ENCODE measurements around the gene ARHGAP26. TPM values are rescaled to one million over a fixed set of nuclear protein-coding genes. Genes with fewer than 3 reads are reported as not detected.

The ARHGAP26 gene
- total and polyA plus RNA-seq, 2 donors (not counting 3 experiments of a cell fraction or from before 2014, with no cell fraction given) = 3.1 to 16.2 TPM

DNA sequence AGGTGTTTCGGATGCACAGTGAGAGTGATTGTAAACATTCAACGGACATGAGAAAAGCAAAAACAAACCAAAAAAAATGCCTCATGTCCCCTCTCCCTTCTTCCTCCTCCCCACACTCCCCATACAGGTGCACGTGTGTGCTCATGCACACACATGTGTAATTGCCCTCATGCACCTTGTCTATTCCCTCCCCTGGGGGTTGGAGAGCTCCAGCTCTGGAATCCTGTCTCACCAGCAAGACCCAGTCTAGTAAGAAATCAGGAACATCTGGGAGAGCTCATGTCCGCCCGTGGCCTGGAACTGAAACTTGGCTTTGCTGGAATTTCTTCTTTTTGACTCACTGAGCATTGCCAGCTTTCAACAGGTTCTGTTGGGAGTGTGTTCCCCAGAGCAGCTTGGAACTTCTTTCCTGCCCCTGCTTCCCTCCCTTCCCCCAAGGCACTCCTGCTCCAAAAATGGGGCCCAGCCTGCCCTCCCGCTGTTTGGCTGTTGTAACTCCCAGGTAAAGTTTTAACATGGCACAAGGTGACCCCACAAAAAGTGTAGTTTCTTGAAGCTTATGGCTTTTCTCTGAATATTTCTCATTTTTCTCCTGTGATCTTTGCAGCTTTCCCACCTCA is 443.2 kb downstream of the ARHGAP26 start:
- Histone ChIP-seq H3K79me2 (ENCODE audit: control insufficient read depth, insufficient read depth, low read length) (no peaks in the 10 kb centered on the region), H3K36me3 (ENCODE audit: control insufficient read depth in 2 of 2, extremely low read depth in 1 of 2, insufficient read depth in 2 of 2, low read length in 2 of 2) (no peaks in the 10 kb centered on the region), H3K9ac (replicated peaks; ENCODE audit: extremely low read depth, insufficient read depth, low read length) (peak overlapping the region; percentile 26), H3K4me2 (ENCODE audit: insufficient read depth, low read length) (peak overlapping the region; percentile 20), H3K27me3 (ENCODE audit: control insufficient read depth in 2 of 2, insufficient read depth in 2 of 2, low read length in 2 of 2) (no peaks in the 10 kb centered on the region), H3K4me3 (replicated peaks in 1 of 3; ENCODE audit: insufficient read depth in 1 of 3, low read depth in 1 of 3, low read length in 3 of 3) (no peak overlapping the region), H4K20me1 (replicated peaks; ENCODE audit: control insufficient read depth, extremely low read depth, insufficient read depth, low read length) (no peaks in the 10 kb centered on the region), H3K9me1 (replicated peaks; ENCODE audit: control insufficient read depth, extremely low read depth, insufficient read depth, low read length) (no peaks in the 10 kb centered on the region), H2AFZ (ENCODE audit: low read depth, low read length) (peak overlapping the region; percentile 33), H3K27ac (ENCODE audit: insufficient read depth, low read depth, low read length) (peak overlapping the region; percentile 10), H3K4me1 (ENCODE audit: control insufficient read depth, extremely low read depth, insufficient read depth, low read length) (peaks cover 21% of the 10 kb centered on the region), H3K9me3 (replicated peaks; ENCODE audit: control insufficient read depth, insufficient read depth, low read length) (no peaks in the 10 kb centered on the region)
- POLR2A ChIA-PET = no interaction called here
- no peak for DNase-seq (ENCODE audit: low read depth, low spot score)
- BruUV-seq (replicated peaks) = no TSS peak
- no peak for TF ChIP-seq POLR2A (IDR thresholded peaks at IDR 0.05; ENCODE audit: low read depth, low read length)
- TF ChIP-seq POLR2AphosphoS5 (IDR thresholded peaks at IDR 0.05; ENCODE audit: insufficient read depth, low read depth, low read length) = no peak
- TF ChIP-seq MYC (IDR thresholded peaks at IDR 0.05; ENCODE audit: low read depth, low read length) = no peak
- TF ChIP-seq JUN (IDR thresholded peaks at IDR 0.05; ENCODE audit: borderline replicate concordance, insufficient read depth, insufficient read length, low read depth) = no peak
- no peak for TF ChIP-seq GATA2 (IDR thresholded peaks at IDR 0.05; ENCODE audit: insufficient read depth, insufficient read length, low read depth, low read length)
- TF ChIP-seq, protein P1, sequence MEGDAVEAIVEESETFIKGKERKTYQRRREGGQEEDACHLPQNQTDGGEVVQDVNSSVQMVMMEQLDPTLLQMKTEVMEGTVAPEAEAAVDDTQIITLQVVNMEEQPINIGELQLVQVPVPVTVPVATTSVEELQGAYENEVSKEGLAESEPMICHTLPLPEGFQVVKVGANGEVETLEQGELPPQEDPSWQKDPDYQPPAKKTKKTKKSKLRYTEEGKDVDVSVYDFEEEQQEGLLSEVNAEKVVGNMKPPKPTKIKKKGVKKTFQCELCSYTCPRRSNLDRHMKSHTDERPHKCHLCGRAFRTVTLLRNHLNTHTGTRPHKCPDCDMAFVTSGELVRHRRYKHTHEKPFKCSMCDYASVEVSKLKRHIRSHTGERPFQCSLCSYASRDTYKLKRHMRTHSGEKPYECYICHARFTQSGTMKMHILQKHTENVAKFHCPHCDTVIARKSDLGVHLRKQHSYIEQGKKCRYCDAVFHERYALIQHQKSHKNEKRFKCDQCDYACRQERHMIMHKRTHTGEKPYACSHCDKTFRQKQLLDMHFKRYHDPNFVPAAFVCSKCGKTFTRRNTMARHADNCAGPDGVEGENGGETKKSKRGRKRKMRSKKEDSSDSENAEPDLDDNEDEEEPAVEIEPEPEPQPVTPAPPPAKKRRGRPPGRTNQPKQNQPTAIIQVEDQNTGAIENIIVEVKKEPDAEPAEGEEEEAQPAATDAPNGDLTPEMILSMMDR (IDR thresholded peaks at IDR 0.05; ENCODE audit: extremely low read depth in 1 of 2, insufficient read depth in 1 of 2, low read depth in 1 of 2, low read length in 2 of 2) = no peak
- no peak for TF ChIP-seq EZH2 (IDR thresholded peaks at IDR 0.05; ENCODE audit: borderline replicate concordance, low read depth, low read length, severe bottlenecking)
- TF ChIP-seq, protein P2, sequence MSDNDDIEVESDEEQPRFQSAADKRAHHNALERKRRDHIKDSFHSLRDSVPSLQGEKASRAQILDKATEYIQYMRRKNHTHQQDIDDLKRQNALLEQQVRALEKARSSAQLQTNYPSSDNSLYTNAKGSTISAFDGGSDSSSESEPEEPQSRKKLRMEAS (IDR thresholded peaks at IDR 0.05; ENCODE audit: insufficient read depth, insufficient read length) = no peak
- no peak for TF ChIP-seq FOS (IDR thresholded peaks at IDR 0.05; ENCODE audit: borderline replicate concordance, insufficient read depth, low read length)
- intact Hi-C loops (cut with micrococcal nuclease) = loop anchor here (2.0 kb wide), 1 partner anchor 189 kb away; the partner anchor contains the start of gene NR3C1
- CTCF ChIA-PET = interaction anchor here (1.1 to 1.8 kb wide), 5 partner anchors 8 to 211 kb away, joined by 3 to 11 read pairs (median 4); partner anchors contain the start of gene NR3C1
- no peak for FAIRE-seq
- dilution Hi-C loops (cut with MboI; ENCODE audit: extremely low pct_ligation_motif_present, low sequenced_read_pairs) = loop anchor here (25.0 kb wide), 1 partner anchor 174 kb away; no protein-coding TSS in a partner anchor
